ENCODE data around the gene NAALADL2. TPM values are rescaled to one million over a fixed set of nuclear protein-coding genes. Genes with fewer than 3 reads are reported as not detected.

The NAALADL2 gene
- total RNA-seq, 1 experiment from 2014 or later, result 12.8 TPM

DNA sequence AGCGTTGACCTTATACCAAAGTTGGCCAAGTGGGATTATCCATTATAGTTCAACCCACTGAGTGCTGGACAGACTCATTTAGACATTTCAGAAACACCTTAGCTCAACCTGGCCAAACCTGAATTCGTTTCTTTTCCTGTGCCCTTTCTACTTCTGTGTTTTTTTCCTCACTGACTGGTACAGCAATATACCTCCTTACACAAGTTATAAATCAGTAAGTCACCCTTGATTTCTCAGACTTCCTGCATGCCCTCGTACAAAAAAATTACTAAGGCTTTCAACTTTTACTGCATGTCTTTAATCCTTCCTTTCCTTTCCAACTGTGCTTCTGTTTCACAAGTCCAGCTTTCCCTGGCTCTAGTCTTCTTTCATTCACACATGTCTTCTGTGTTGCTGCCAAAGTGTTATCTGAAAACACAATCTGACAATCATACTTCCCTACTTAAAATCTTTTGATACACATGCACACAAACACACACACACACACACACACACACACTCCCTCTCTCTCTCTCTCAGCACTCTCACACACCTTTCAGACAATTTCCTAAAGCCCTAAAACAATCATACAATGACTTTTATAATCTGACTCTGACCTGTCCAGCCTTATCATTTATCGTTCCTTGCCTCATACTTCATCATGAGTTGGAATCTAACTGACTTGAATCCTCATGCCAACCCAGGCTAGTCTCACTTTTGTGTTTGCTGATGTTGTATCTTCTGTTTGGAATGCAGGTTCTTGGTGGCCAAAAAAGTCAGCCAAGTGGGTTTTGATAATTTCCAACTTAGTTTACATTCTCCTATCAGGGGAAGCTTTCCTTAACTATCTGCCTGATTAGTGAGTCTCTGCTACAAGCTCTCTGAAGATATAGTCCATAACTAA, 436.4 kb downstream of the NAALADL2 start:
- Histone ChIP-seq H3K79me2 (ENCODE audit: low read depth) (no peaks in the 10 kb centered on the region), H2AFZ (no peak overlapping the region), H3K27me3 (ENCODE audit: insufficient read depth, low read depth) (no peaks in the 10 kb centered on the region), H3F3A (ENCODE audit: insufficient read depth, low read depth) (no peaks in the 10 kb centered on the region), H3K36me3 (ENCODE audit: low read depth) (no peaks in the 10 kb centered on the region), H3K27ac (no peak overlapping the region), H3K4me2 (no peak overlapping the region), H3K4me3 (no peak overlapping the region), H3K9me3 (ENCODE audit: insufficient read depth, low read depth) (no peaks in the 10 kb centered on the region), H3K4me1 (replicated peaks; ENCODE audit: insufficient read depth) (no peaks in the 10 kb centered on the region), H4K20me1 (ENCODE audit: insufficient read depth) (no peaks in the 10 kb centered on the region), H3K9me2 (ENCODE audit: insufficient read depth) (no peaks in the 10 kb centered on the region)
- ChIA-PET CTCF (no interaction called here), POLR2A (ENCODE audit: unreplicated experiment) (no interaction called here)
- no peak for DNase-seq
- TF ChIP-seq EZH2 (IDR thresholded peaks at IDR 0.05; ENCODE audit: low read depth), result no peak
- TF ChIP-seq, protein P1, sequence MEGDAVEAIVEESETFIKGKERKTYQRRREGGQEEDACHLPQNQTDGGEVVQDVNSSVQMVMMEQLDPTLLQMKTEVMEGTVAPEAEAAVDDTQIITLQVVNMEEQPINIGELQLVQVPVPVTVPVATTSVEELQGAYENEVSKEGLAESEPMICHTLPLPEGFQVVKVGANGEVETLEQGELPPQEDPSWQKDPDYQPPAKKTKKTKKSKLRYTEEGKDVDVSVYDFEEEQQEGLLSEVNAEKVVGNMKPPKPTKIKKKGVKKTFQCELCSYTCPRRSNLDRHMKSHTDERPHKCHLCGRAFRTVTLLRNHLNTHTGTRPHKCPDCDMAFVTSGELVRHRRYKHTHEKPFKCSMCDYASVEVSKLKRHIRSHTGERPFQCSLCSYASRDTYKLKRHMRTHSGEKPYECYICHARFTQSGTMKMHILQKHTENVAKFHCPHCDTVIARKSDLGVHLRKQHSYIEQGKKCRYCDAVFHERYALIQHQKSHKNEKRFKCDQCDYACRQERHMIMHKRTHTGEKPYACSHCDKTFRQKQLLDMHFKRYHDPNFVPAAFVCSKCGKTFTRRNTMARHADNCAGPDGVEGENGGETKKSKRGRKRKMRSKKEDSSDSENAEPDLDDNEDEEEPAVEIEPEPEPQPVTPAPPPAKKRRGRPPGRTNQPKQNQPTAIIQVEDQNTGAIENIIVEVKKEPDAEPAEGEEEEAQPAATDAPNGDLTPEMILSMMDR (conservative IDR thresholded peaks at IDR 0.05), result no peak
- no TSS peak for BruUV-seq (replicated peaks)
- intact Hi-C loops (cut with micrococcal nuclease; ENCODE audit: unreplicated experiment), result no loop called here

DNA sequence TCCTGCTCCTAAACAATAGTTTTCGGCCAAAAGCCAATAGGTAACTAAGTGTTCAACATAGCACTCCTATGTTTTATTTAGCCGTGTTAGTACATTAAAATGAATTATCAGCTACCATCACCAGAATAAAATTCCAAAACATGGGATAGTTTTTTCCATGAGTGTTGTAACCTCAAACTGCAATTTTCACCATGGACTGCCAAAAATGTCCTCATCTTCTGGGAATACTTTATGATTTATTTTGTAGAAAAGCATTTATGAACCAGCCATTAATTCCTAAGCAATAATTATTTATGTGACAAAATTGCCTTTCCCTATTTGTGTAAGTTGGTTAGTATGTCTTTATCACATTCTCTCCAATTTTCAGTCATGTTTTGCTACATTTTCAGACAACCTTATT, 438.1 kb downstream of the NAALADL2 start:
- intact Hi-C loops (cut with micrococcal nuclease; ENCODE audit: unreplicated experiment), result no loop called here

DNA sequence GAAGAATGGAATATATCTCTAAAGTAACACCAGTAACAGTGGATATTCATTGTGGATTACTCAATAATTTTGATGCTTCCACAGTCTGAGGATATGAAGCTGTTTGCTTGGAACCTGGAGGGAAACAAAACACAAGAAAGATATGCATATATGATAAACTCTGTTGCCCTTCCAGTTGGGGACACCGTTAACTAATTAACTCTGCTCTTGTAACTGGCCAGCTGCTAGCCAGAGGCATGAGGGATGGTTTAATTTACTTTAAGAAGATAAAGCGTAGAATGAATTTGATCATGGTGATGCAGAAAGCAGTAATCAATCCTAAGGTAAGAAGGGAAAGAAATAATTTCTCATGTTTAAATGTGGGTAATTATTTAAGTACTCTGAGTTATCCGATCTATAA, 442.6 kb downstream of the NAALADL2 start:
- no peaks in the 10 kb centered on the region for H4K20me1 ChIP-seq (ENCODE audit: insufficient read depth)
- no peak overlapping the region for H2AFZ ChIP-seq
- no peak overlapping the region for H3K4me2 ChIP-seq
- no peaks in the 10 kb centered on the region for H3K9me2 ChIP-seq (ENCODE audit: insufficient read depth)
- no peaks in the 10 kb centered on the region for H3F3A ChIP-seq (ENCODE audit: insufficient read depth, low read depth)
- no peaks in the 10 kb centered on the region for H3K36me3 ChIP-seq (ENCODE audit: low read depth)
- ChIA-PET CTCF (no interaction called here), POLR2A (ENCODE audit: unreplicated experiment) (no interaction called here)
- intact Hi-C loops (cut with micrococcal nuclease; ENCODE audit: unreplicated experiment), result no loop called here
- TF ChIP-seq, protein P1 (conservative IDR thresholded peaks at IDR 0.05), result no peak
- no peak for TF ChIP-seq EZH2 (IDR thresholded peaks at IDR 0.05; ENCODE audit: low read depth)
- no peaks in the 10 kb centered on the region for H3K79me2 ChIP-seq (ENCODE audit: low read depth)
- DNase-seq, result no peak
- H3K4me3 ChIP-seq, result no peak overlapping the region
- no peaks in the 10 kb centered on the region for H3K4me1 ChIP-seq (replicated peaks; ENCODE audit: insufficient read depth)
- H3K27me3 ChIP-seq (ENCODE audit: insufficient read depth, low read depth), result no peaks in the 10 kb centered on the region
- H3K9me3 ChIP-seq (ENCODE audit: insufficient read depth, low read depth), result no peaks in the 10 kb centered on the region
- H3K27ac ChIP-seq, result no peak overlapping the region
- BruUV-seq (replicated peaks), result no TSS peak

More for the DNA sequence above, 438.1 kb downstream of the NAALADL2 start:
- H3F3A ChIP-seq (ENCODE audit: insufficient read depth, low read depth), result no peaks in the 10 kb centered on the region
- H3K27me3 ChIP-seq (ENCODE audit: insufficient read depth, low read depth), result no peaks in the 10 kb centered on the region
- no peak for DNase-seq
- no peaks in the 10 kb centered on the region for H3K9me2 ChIP-seq (ENCODE audit: insufficient read depth)
- no peaks in the 10 kb centered on the region for H3K9me3 ChIP-seq (ENCODE audit: insufficient read depth, low read depth)
- H2AFZ ChIP-seq, result no peak overlapping the region
- no peaks in the 10 kb centered on the region for H3K4me1 ChIP-seq (replicated peaks; ENCODE audit: insufficient read depth)
- TF ChIP-seq, protein P1 (conservative IDR thresholded peaks at IDR 0.05), result no peak
- no peak for TF ChIP-seq EZH2 (IDR thresholded peaks at IDR 0.05; ENCODE audit: low read depth)
- POLR2A ChIA-PET (ENCODE audit: unreplicated experiment), result no interaction called here
- no peak overlapping the region for H3K4me3 ChIP-seq
- CTCF ChIA-PET, result no interaction called here
- H3K36me3 ChIP-seq (ENCODE audit: low read depth), result no peaks in the 10 kb centered on the region
- BruUV-seq (replicated peaks), result no TSS peak
- H3K79me2 ChIP-seq (ENCODE audit: low read depth), result no peaks in the 10 kb centered on the region
- H3K27ac ChIP-seq, result no peak overlapping the region
- no peaks in the 10 kb centered on the region for H4K20me1 ChIP-seq (ENCODE audit: insufficient read depth)
- no peak overlapping the region for H3K4me2 ChIP-seq
